ENCODE measurements around the gene ENO3.
"Not testable (repeated sequence)": the region's sequence is repeated elsewhere in the genome, so short reads cannot be mapped to it uniquely, and the experiment has no call there.

The ENO3 gene

DNA sequence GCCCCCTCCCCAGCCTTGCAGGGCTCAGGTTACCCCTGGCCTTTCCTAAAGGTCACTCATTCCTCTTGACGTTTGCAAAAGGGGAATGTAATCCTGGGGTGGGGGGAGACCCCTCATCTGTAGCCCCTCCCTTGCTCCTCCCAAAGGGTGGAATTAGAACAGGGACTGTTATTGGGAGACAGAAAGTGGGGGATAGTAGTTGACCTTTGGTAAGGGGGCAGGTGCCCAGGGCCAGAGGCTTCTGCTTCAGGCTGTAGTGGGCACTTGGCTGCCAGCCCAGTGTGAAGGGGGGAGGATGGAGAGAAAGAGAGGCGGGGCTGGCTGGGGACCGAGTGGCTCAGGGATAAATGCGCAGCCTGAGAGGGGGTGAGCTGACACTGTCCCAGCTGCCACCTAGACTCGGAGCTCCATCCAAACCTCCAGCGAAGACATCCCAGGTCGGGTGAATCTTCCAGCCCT lies at the start of gene ENO3:
TSS of gene ENO3 (plus strand) at position 374 of the 459 bp plus-strand sequence. CDS start 711 bp downstream, outside the sequence.
- FAIRE-seq: no peak

DNA sequence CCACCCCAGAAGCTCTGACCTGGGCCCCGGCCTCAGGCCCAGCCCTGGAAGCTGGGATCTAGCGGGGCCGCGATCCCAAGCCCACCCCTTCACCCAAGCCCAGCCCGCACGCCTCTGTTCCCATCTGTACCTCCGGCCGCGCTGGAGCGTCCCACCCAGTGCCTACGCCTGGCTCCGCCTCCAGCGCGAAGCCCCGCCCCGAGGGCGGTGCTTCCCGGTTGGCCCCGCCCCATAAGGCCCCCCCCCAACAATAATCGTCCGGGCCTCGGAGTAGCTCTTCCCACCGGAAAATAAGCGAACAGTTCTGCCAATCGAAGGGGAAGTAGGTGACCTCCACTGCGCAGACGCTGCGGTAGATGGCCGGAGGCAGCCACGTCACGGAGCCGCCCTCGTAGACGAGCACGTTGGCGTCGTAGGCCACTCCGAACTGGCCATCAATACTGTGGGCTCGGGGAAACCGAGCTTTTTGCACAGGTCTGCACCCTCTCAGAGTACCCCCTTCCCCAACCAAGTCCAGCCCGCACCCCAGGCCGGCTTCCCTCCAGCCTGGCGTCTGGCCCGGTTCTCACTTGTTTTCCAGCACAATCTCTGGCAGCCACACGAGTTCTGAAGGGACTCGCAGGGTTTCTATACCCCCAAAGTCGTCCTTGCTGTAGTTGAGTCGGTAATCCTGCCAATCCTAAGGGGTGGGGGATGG lies 49.1 kb upstream of the ENO3 start:
- no peak for FAIRE-seq

DNA sequence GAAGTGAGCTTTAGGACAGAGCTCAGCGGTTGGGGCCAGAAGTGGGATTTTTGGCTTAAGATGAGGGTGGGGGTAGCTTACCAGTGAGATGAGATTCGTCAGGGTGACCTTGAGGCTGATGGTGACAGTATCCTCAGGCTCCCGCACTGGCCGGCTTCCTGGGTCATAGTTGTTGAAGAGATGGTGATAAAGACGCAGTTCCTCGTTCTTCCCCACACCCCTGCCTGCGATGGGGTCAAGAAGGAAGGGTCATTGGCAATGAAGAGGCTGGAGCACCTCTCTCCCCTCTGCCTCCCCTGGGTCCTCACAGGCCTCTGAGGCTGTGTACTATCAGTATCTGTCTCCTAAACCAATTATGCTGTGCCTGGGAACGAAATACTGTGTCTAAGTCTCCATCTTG lies 48.4 kb upstream of the ENO3 start:
- no peak for FAIRE-seq

DNA sequence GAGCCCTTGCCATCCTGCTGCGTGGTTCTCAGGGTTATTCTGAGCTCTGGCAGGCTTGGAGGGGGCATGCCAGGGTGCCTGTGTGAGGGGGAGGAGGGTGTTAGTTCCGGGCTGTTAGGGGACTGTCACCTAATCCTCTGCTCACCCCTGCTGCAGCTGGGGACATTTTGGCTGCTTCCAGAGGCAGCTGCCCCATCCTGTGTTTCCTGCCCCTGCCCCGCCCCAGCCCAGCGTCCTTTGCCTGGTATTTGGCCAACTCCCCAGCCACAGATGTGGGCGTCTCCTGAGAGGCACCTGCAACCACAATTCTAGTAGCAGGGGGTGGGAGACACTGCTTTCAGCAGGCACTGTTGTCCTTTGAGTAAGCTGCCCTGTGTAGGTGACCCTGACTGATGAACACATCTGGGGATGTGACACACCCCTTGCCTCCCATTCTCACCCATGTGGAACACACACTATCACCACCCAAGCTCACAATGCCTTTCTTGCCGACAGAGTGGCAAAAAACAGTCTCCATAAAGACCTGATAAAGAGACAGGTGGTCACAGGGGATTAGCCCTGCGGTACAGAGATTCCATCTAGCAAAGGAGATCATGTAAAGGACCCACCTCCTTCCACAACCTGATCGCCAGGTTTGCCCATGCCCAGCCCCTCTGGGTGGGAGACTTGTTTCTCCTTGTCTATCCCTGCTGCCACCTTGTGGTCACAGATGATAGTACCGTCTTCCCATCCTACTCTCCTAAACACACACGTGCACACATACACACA lies 47.7 kb upstream of the ENO3 start, which contains the start of gene CHRNE:
TSS of gene CHRNE (minus strand) at position 48 of the 768 bp plus-strand sequence. CDS start at position 13, 35 bp downstream.
- FAIRE-seq: no peak

DNA sequence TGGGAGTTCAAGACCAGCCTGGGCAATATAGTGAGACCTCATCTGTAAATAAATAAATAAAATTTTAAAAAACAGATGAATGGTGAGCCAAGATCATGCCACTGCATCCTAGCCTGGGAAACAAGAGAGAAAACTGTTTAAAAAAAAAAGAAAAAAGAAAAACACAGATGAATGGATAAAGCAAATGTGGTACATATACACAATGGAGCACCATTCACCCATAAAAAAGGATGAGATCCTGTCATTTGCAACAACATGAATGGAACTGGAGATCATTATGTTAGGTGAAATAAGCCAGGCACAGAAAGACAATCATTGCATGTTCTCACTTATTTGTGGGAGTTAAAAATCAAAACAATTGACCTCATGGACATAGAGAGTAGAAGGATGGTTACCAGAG lies 44.3 kb upstream of the ENO3 start:
- not testable (repeated sequence) for FAIRE-seq

DNA sequence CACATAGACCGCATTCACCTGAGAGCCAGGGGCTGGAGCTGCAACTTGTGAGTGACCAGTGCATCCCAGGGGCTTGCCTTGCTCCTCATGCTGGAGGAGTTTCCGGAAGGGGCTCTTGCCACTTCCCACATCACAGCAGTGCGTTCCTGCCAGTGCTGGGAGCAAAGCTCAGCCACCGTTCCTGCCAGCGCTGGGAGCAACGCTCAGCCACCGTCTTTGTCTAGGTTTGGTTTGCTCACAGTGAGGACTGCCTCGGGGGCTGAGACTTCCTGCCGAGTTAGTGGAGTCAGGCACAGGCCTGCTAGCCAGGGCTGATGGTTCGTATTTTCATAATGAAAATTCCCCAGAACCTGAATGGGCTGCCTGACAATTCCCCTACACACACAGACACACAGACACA lies 42.6 kb upstream of the ENO3 start:
- FAIRE-seq: no peak

DNA sequence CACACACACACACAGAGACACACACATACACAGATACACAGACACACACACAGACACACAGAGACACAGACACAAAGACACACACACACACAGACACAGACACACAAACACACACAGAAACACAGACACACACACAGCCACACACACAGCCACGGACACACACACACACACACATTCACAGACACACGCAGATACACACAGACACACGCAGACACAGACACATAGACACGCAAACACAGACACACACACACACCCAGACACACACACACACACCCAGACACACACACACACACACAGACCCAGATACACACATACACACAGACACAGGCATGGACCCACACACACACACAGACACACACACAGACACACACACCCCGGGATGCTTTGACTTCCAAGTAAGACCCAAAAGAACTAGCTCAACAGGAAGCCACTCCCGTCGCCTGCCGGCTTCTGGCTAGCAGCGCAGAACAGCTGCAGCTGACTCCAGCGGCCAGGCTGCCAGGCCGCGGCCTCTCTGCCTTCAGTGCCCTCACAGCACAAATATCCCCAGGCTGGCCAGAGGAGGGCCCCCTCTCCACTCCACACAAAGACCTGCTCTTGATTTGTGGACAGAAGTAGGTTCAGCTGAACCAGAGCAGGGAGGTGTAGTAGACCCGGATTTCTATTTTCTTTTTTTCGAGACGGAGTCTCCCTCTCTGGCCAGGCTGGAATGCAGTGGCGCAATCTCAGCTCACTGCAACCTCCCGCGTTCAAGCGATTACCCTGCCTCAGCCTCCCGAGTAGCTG lies 42.0 kb upstream of the ENO3 start:
- FAIRE-seq: no peak

DNA sequence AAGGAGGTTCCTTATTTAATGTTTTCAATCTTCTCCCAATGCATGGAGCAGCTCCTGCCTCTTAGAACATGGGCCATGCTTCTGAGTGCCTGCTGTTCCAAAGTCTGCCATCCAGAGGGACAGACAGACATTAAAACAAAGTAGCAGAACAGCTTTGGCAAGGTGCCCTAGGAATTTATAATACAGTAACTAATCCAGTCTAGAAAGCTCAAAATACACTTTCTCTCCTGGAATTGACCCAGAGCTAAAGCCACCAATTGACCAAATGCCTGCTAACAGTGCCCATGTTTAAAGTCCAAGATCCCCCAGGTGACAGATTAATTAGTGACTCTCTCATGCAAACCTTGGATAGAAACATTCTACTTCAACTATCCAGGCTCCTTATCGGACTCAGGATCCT lies 36.9 kb upstream of the ENO3 start:
- FAIRE-seq: no peak

DNA sequence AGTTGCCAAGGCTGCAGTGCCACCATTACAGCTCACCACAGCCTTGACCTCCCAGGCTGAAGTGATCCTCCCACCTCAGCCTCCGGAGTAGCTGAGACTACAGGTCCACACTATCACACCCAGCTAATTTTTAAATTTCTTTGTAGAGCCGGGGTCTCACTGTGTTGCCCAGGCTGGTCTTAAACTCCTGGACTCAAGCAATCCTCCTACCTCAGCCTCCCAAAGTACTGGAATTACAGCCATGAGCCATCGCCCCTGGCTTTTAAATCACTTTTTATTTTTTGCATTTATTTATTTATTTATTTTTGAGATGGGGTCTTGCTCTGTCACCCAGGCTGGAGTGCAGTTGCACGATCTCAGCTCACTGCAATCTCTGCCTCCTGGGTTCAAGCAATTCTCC lies 36.4 kb upstream of the ENO3 start:
- not testable (repeated sequence) for FAIRE-seq

DNA sequence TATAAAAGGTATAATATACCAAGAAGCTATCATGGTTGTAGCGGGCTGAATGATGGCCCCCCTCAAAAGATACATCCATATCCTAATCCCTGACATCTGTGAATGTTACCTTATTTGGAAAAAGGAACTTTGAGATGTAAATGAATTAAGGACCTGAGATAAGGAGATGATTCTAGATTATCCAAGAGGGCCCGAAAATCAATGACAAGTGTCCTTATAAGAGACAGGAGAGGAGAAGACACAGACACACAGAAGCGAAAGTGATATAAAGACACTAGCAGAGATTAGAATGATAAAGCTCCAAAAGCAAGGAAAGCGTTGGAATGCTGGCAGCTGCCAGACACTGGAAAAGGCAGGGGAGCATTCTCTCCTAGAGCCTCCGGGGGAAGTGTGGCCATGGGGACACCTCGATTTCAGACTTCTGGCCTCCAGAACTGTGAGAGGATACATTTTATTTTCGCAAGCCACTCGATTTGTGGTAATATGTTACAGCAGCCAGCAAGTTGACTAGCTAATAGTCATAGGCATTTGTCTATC lies 31.3 kb upstream of the ENO3 start:
- no peak for FAIRE-seq

DNA sequence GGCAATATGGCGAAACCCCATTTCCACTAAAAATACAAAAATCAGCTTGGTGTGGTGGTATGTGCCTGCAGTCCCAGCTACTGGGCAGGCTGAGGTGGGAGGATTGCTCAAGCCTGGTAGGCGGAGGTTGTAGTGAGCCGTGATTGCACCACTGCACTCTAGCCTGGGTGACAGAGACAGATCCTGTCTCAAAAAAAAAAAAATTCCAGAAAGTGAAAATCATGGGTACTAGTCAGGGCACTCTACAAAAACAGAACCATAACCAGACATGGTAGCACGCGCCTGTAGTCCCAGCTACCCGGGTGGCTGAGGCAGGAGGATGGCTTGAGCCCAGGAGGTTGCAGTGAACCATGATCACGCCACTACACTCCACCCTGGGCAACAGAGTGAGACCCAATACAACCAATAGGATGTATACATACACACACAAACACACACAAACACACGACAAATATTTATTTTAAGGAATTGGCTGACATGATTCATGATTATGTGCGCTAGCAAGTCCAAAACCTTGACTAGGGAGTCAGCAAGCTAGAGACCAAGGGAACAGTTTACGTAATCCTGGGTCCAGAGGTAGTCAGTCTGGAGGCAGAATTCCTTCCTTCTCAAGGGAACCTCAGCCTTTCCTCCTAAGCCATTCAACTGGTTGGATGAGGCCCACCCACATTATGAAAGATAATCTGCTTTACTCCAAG lies 30.4 kb upstream of the ENO3 start:
- FAIRE-seq: no peak

DNA sequence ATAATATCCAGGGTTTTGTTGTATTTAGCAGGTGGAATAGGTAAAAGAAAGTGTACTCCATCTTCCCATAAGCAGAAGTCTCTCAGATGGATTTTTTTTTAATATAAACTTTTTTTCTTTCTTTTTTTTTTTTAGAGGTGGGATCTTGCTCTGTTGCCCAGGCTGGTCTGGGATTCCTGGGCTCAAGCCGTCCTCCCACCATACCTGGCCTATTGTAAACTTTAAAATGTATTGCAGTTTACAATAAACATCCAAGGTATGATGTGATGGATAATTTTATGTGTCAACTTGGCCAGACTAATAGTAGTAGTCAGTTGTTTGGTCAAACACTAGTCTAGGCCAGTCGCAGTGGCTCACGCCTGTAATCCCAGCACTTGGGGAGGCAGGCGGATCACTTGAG lies 29.6 kb upstream of the ENO3 start:
- no peak for FAIRE-seq

DNA sequence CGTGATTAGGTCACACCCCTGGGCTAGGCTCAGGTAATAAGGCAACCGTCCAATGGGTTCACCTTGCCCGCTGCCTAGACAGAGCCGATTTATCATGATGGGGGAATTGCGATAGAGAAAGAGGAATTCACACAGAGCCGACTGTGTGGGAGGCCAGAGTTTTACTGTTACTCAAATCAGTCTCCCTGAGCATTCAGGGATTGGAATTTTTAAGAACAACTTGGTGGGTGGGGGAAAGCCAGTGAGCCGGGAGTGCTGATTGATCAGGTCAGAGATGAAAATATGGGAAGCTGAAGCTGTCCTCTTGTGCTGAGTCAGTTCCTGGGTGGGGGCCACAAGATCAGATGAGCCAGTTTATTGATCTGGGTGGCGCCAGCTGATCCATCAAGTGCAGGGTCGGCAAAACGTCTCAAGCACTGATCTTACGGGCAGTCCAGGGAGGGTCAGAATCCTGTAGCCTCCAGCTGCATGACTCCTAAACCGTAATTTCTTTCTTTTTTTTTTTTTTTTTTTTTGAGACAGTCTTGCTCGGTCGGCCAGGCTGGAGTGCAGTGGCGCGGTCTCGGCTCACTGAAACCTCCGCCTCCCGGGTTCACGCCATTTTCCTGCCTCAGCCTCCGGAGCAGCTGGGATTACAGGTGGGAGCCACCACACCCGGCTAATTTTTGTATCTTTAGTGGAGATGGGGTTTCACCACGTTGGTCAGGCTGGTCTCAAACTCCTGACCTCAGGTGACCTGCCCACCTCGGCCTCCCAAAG lies 24.2 kb upstream of the ENO3 start:
- not testable (repeated sequence) for FAIRE-seq

DNA sequence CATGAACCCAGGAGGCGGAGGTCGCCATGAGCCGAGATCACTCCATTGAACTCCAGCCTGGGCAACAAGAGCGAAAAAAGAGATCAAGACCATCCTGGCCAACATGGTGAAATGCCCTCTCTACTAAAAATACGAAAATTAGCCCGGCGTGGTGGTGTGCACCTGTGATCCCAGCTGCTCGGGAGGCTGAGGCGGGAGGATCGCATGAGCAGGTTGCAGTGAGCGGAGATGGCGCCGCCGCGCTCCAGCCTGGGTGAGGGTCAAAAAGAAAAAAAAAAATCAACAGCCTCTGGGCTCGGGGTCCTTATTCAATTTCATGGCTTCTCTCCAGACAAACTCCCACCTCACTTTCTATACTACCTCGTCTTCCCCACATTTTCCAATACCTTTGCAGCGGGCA lies 22.0 kb upstream of the ENO3 start:
- FAIRE-seq: no peak

DNA sequence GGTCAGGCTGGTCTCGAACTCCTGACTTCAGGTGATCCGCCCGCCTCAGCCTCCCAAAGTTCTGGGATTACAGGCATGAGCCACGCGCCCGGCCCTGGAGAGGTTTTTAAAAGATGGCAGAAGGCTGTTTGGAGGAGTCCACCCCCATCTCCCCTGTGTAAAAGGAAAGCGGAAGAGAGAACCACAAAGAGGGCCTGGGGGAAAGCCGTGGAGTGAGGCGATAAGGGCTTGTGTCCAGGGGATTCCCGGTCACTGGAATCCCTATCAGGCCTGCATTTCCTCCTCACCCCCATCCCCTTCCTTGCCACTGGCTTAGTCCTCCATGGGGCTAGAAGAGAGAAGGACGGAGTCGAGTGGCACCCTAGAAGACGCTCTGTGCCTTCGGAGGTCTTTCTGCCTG lies 19.0 kb upstream of the ENO3 start, which contains the start of gene GP1BA:
TSS of gene GP1BA (plus strand) at position 315 of the 400 bp plus-strand sequence. CDS start 328 bp downstream, outside the sequence.
- no peak for FAIRE-seq

DNA sequence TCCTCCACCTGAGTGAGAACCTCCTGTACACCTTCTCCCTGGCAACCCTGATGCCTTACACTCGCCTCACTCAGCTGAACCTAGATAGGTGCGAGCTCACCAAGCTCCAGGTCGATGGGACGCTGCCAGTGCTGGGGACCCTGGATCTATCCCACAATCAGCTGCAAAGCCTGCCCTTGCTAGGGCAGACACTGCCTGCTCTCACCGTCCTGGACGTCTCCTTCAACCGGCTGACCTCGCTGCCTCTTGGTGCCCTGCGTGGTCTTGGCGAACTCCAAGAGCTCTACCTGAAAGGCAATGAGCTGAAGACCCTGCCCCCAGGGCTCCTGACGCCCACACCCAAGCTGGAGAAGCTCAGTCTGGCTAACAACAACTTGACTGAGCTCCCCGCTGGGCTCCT lies 18.2 kb upstream of the ENO3 start:
- no peak for FAIRE-seq

DNA sequence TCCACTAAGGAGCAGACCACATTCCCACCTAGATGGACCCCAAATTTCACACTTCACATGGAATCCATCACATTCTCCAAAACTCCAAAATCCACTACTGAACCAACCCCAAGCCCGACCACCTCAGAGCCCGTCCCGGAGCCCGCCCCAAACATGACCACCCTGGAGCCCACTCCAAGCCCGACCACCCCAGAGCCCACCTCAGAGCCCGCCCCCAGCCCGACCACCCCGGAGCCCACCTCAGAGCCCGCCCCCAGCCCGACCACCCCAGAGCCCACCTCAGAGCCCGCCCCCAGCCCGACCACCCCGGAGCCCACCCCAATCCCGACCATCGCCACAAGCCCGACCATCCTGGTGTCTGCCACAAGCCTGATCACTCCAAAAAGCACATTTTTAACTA lies 17.3 kb upstream of the ENO3 start:
- no peak for FAIRE-seq

DNA sequence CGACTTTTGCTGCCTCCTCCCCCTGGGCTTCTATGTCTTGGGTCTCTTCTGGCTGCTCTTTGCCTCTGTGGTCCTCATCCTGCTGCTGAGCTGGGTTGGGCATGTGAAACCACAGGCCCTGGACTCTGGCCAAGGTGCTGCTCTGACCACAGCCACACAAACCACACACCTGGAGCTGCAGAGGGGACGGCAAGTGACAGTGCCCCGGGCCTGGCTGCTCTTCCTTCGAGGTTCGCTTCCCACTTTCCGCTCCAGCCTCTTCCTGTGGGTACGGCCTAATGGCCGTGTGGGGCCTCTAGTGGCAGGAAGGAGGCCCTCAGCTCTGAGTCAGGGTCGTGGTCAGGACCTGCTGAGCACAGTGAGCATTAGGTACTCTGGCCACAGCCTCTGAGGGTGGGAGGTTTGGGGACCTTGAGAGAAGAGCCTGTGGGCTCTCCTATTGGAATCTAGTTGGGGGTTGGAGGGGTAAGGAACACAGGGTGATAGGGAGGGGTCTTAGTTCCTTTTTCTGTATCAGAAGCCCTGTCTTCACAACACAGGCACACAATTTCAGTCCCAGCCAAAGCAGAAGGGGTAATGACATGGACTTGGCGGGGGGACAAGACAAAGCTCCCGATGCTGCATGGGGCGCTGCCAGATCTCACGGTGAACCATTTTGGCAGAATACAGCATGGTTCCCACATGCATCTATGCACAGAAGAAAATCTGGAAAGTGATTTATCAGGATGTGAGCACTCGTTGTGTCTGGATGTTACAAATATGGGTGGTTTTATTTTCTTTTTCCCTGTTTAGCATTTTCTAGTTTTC lies 16.5 kb upstream of the ENO3 start:
- no peak for FAIRE-seq

DNA sequence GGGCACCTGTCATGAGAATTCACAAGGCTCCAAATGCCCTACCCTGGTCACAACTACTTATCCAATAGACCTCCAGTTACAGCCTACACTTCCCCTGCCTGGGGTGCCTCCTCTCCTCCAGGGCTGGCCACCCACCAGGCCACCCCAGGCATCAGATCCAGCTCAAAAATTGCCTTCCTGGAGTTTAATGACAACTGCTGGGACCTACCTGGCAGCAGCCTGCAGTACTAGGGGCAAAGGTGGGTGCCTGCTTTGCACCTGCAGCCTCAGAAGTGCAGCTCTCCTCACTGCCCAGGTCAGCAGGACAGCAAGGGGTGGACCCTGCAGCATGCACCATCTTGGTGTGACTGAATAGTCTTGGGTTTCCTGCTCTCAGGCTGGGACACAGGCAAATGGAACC lies 15.3 kb upstream of the ENO3 start:
- FAIRE-seq: no peak

DNA sequence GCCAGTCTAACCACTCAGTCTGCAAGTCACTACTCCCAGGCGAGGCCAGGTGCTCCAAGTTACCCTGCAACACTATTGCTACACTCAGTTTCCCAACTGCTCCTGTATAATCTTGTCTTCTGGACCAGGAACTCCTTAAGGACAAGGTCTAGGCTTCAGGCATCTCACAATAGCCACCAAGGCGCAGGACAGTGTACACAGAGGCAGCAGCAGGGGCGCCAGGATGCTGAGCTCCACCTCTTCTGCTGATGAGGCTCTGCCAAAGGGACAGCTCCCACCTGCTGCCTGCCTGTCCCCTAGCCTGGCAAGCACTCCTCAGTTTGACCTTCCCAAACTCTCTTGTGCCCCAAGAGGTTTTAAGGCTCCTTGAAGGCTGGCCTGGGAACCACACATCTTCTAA lies 14.5 kb upstream of the ENO3 start:
- FAIRE-seq: no peak

DNA sequence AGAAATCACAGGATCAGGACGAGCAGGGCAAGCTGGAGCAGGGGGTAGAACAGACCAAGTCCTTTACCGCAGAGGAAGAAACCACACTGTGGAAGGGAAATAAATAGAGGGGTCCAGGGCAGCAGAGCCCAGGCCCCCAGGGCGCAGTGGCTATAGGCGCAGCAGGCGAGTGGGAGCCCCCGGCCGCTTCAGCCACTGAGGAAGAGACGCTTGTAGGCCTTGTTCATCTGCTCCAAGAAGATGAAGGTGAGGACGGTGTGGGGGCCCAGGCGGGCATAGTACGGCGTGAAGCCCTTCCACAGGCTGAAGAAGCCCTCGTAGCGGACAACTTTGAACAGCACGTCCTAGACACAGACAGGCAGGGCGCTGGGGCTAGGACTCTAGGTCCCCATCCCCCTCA lies 13.4 kb upstream of the ENO3 start:
- FAIRE-seq: no peak
